Measurements from ENCODE around the gene PPARD.

The PPARD gene

GRCh38 chr6:35359346-35359743 lies 17.0 kb downstream of the PPARD start:
- no peak for DNase-seq (ENCODE audit: low read depth, low spot score)
- Histone ChIP-seq H3K27ac (no peak overlapping the region), H3K36me3 (ENCODE audit: insufficient read depth, low read length) (no peaks in the 10 kb centered on the region), H3K9ac (ENCODE audit: insufficient read length) (no peak overlapping the region), H3K9me3 (ENCODE audit: low read depth, low read length) (no peaks in the 10 kb centered on the region), H3K4me3 (no peak overlapping the region)
- TF ChIP-seq FOXP2 (optimal IDR thresholded peaks at IDR 0.05; ENCODE audit: control extremely low read depth, extremely low read length, insufficient read depth): no peak
- no peak for TF ChIP-seq POLR2AphosphoS5 (IDR thresholded peaks at IDR 0.05; ENCODE audit: borderline replicate concordance, low read depth, low read length)
- no peak for TF ChIP-seq EZH2 (IDR thresholded peaks at IDR 0.05)

GRCh38 chr6:35359744-35360348 lies 17.5 kb downstream of the PPARD start:
- no peak overlapping the region for H3K9ac ChIP-seq (ENCODE audit: insufficient read length)
- H3K27ac ChIP-seq: no peak overlapping the region
- no peaks in the 10 kb centered on the region for H3K9me3 ChIP-seq (ENCODE audit: low read depth, low read length)
- TF ChIP-seq EZH2 (IDR thresholded peaks at IDR 0.05): no peak
- no peak for TF ChIP-seq FOXP2 (optimal IDR thresholded peaks at IDR 0.05; ENCODE audit: control extremely low read depth, extremely low read length, insufficient read depth)
- TF ChIP-seq POLR2AphosphoS5 (IDR thresholded peaks at IDR 0.05; ENCODE audit: borderline replicate concordance, low read depth, low read length): no peak
- no peaks in the 10 kb centered on the region for H3K36me3 ChIP-seq (ENCODE audit: insufficient read depth, low read length)
- no peak overlapping the region for H3K4me3 ChIP-seq
- DNase-seq (ENCODE audit: low read depth, low spot score): no peak

DNA sequence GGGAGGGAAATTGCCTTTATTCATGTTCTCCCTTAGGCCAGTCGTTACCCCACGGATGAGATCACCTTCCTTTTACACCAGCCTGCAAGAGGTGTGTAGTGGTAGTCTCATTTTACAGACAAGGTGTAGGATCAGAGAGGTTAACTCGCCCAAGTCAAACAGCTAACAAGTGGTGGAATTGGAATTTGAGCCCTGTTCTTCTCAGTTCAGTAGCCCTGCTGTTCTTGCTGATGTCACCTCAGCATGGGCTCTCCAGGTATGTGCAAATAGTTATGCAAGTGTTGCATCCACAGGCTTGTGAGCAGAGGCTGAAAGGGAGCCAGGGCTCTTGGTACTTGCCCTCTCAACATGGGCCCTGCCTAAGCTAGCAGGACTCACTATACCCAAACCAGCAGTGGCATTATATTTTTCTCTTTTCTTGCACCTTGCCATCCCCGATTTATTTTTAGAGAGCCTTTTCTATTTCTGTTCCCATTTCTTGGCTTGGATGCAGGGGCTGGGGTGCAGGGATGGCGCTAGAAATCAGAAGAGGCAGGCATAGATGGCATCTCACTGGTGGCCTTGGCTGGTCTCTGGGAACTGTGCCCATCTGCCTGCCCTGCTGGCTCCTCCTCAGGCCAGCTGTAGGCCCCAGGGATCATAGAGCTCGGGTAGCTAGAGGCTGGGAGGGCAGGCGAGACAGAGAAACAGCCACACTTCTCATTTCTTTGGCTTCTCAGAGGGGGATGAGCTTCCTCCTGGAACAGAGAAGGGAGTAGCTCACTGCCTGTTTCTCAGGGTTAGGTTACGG lies 18.2 kb downstream of the PPARD start:
- Histone ChIP-seq H3K36me3 (ENCODE audit: insufficient read depth, low read length) (no peaks in the 10 kb centered on the region), H3K27ac (no peak overlapping the region), H3K9ac (ENCODE audit: insufficient read length) (no peak overlapping the region), H3K9me3 (ENCODE audit: low read depth, low read length) (no peaks in the 10 kb centered on the region), H3K4me3 (no peak overlapping the region)
- no peak for DNase-seq (ENCODE audit: low read depth, low spot score)
- TF ChIP-seq POLR2AphosphoS5 (IDR thresholded peaks at IDR 0.05; ENCODE audit: borderline replicate concordance, low read depth, low read length) (no peak), FOXP2 (optimal IDR thresholded peaks at IDR 0.05; ENCODE audit: control extremely low read depth, extremely low read length, insufficient read depth) (no peak), EZH2 (IDR thresholded peaks at IDR 0.05) (no peak)

GRCh38 chr6:35362200-35362599 lies 19.8 kb downstream of the PPARD start:
- Histone ChIP-seq H3K9ac (ENCODE audit: insufficient read length) (no peak overlapping the region), H3K9me3 (ENCODE audit: low read depth, low read length) (no peaks in the 10 kb centered on the region), H3K4me3 (no peak overlapping the region), H3K27ac (no peak overlapping the region), H3K36me3 (ENCODE audit: insufficient read depth, low read length) (no peaks in the 10 kb centered on the region)
- TF ChIP-seq POLR2AphosphoS5 (IDR thresholded peaks at IDR 0.05; ENCODE audit: borderline replicate concordance, low read depth, low read length): no peak
- TF ChIP-seq EZH2 (IDR thresholded peaks at IDR 0.05): no peak
- no peak for TF ChIP-seq FOXP2 (optimal IDR thresholded peaks at IDR 0.05; ENCODE audit: control extremely low read depth, extremely low read length, insufficient read depth)
- DNase-seq (ENCODE audit: low read depth, low spot score): no peak

- Histone ChIP-seq H3K4me3 (no peak overlapping the region), H3K36me3 (ENCODE audit: insufficient read depth, low read length) (no peaks in the 10 kb centered on the region), H3K9me3 (ENCODE audit: low read depth, low read length) (no peaks in the 10 kb centered on the region), H3K9ac (ENCODE audit: insufficient read length) (no peak overlapping the region), H3K27ac (no peak overlapping the region)
- DNase-seq (ENCODE audit: low read depth, low spot score): no peak
- no peak for TF ChIP-seq EZH2 (IDR thresholded peaks at IDR 0.05)
- TF ChIP-seq POLR2AphosphoS5 (IDR thresholded peaks at IDR 0.05; ENCODE audit: borderline replicate concordance, low read depth, low read length): peak; percentile 57; the same call in 1 of the 2 replicates
Measured at GRCh38 chr6:35363293-35363750, 21.0 kb downstream of the PPARD start.

- no peak for DNase-seq (ENCODE audit: low read depth, low spot score)
- H3K36me3 ChIP-seq (ENCODE audit: insufficient read depth, low read length): no peaks in the 10 kb centered on the region
- no peak for TF ChIP-seq EZH2 (IDR thresholded peaks at IDR 0.05)
- TF ChIP-seq FOXP2 (optimal IDR thresholded peaks at IDR 0.05; ENCODE audit: control extremely low read depth, extremely low read length, insufficient read depth): no peak
- TF ChIP-seq POLR2AphosphoS5 (IDR thresholded peaks at IDR 0.05; ENCODE audit: borderline replicate concordance, low read depth, low read length): no peak
- no peak overlapping the region for H3K27ac ChIP-seq
- no peaks in the 10 kb centered on the region for H3K9me3 ChIP-seq (ENCODE audit: low read depth, low read length)
- H3K4me3 ChIP-seq: no peak overlapping the region
- no peak overlapping the region for H3K9ac ChIP-seq (ENCODE audit: insufficient read length)
Measured at GRCh38 chr6:35365594-35366203, 23.3 kb downstream of the PPARD start.

GRCh38 chr6:35366204-35366596 lies 23.8 kb downstream of the PPARD start:
- Histone ChIP-seq H3K4me3 (no peak overlapping the region), H3K27ac (no peak overlapping the region)

GRCh38 chr6:35367646-35368037 lies 25.3 kb downstream of the PPARD start:
- no peak overlapping the region for H3K27ac ChIP-seq
- no peak overlapping the region for H3K4me3 ChIP-seq
- TF ChIP-seq POLR2AphosphoS5 (IDR thresholded peaks at IDR 0.05; ENCODE audit: borderline replicate concordance, low read depth, low read length) (no peak), FOXP2 (optimal IDR thresholded peaks at IDR 0.05; ENCODE audit: control extremely low read depth, extremely low read length, insufficient read depth) (no peak), EZH2 (IDR thresholded peaks at IDR 0.05) (no peak)
- DNase-seq (ENCODE audit: low read depth, low spot score): no peak
- no peak overlapping the region for H3K9ac ChIP-seq (ENCODE audit: insufficient read length)
- no peaks in the 10 kb centered on the region for H3K36me3 ChIP-seq (ENCODE audit: insufficient read depth, low read length)
- H3K9me3 ChIP-seq (ENCODE audit: low read depth, low read length): no peaks in the 10 kb centered on the region

More at GRCh38 chr6:35366204-35366596, 23.8 kb downstream of the PPARD start:
- no peaks in the 10 kb centered on the region for H3K36me3 ChIP-seq (ENCODE audit: insufficient read depth, low read length)
- TF ChIP-seq EZH2 (IDR thresholded peaks at IDR 0.05) (no peak), POLR2AphosphoS5 (IDR thresholded peaks at IDR 0.05; ENCODE audit: borderline replicate concordance, low read depth, low read length) (no peak), FOXP2 (optimal IDR thresholded peaks at IDR 0.05; ENCODE audit: control extremely low read depth, extremely low read length, insufficient read depth) (no peak)
- H3K9ac ChIP-seq (ENCODE audit: insufficient read length): no peak overlapping the region
- no peaks in the 10 kb centered on the region for H3K9me3 ChIP-seq (ENCODE audit: low read depth, low read length)
- no peak for DNase-seq (ENCODE audit: low read depth, low spot score)
